Body of pancreas (tissue), 4 donors: ENCODE results near the gene BTBD9.

Source experiments
- CTCF ChIP-seq, 7 experiments: fragments of 450-650 bp in 4 of 7; fragments of 200-600 bp in 3 of 7; sonication (generic) in 3 of 7; IDR thresholded peaks; one replicate each; pipeline ENCODE4 v1.5.1; 2016 to 2019; ENCODE audit warnings: antibody characterized with exemption in 7 of 7
- POLR2A ChIP-seq, 3 donors: fragments of 450-650 bp; IDR thresholded peaks; one replicate each; pipeline ENCODE4 v1.6.1; 2016; ENCODE audit warnings: antibody characterized with exemption in 3 of 3, mild to moderate bottlenecking in 2 of 3

GRCh38 chr6:38487423-38487822 is 152.3 kb downstream of the BTBD9 start:
- no peak for TF ChIP-seq CTCF (IDR thresholded peaks at IDR 0.05)
- no peak for TF ChIP-seq POLR2A (IDR thresholded peaks at IDR 0.05)
